Fibroblast of villous mesenchyme (primary cell): ENCODE data around the gene AKAP1. TPM values are rescaled to one million over a fixed set of nuclear protein-coding genes. Genes with fewer than 3 reads are reported as not detected.

Source experiments
- DNase-seq: peaks from one replicate; pipeline ENCODE4 v3.0.0-alpha.2; 2010; ENCODE audit warnings: low read depth
- H3K4me3 ChIP-seq: 2 replicates; pipeline ENCODE4 v1.5.1; 2011; ENCODE audit warnings: low read depth, mild to moderate bottlenecking, low read length
- total RNA-seq: library from RNA; depleted of rRNA; stranded (reverse); fragments of >200 nt; gene quantifications from 2 replicates; pipeline ENCODE4 v1.2.3, GENCODE V29; 2012
- TF ChIP-seq, protein P1 (sequence below): IDR thresholded peaks from 2 replicates; pipeline ENCODE4 v1.5.1; 2012; ENCODE audit warnings: low read depth, mild to moderate bottlenecking, low read length; ENCODE audit not compliant: insufficient read depth

Gene AKAP1
- total RNA-seq, 1 donor, result 18.1 TPM

DNA sequence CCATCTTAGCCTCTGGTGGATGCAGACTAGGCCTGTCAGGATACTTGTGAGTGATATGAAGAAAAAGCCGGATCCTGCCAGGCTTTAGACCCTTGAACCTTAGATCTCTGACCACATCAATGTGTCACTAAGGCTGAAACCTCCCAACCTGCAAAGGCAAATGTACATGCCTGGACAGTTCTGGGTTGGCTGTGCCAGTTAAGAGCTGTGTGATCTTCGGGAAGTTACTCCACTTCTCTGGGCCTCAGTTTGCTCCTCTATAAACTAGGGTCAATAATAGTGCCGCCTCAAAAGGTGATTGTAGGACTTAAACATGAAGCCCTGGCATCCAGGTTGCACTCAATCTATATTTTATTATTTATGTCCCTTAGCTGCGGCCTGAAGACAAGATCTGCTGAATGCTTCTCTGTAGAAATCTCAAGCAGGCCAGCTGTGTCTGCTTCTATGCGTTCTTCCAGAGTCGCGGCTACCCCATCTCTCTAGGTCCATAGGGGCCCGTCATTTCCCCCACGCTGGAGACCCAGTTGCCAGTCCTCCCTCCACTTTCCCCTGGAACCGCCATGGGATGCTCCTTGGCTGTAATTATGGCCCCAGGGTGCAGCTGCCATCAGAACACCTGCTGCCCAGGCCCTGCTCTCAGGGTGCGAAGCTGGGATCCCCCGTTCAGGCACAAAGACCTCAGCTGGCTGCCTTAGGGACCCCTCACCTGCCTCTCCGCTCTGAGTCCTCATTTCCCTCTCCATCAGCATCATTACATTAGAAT is 50.2 kb downstream of the AKAP1 start:
- TF ChIP-seq, protein P1, sequence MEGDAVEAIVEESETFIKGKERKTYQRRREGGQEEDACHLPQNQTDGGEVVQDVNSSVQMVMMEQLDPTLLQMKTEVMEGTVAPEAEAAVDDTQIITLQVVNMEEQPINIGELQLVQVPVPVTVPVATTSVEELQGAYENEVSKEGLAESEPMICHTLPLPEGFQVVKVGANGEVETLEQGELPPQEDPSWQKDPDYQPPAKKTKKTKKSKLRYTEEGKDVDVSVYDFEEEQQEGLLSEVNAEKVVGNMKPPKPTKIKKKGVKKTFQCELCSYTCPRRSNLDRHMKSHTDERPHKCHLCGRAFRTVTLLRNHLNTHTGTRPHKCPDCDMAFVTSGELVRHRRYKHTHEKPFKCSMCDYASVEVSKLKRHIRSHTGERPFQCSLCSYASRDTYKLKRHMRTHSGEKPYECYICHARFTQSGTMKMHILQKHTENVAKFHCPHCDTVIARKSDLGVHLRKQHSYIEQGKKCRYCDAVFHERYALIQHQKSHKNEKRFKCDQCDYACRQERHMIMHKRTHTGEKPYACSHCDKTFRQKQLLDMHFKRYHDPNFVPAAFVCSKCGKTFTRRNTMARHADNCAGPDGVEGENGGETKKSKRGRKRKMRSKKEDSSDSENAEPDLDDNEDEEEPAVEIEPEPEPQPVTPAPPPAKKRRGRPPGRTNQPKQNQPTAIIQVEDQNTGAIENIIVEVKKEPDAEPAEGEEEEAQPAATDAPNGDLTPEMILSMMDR, result no peak
- DNase-seq, result no peak
- H3K4me3 ChIP-seq, result no peak overlapping the region

DNA sequence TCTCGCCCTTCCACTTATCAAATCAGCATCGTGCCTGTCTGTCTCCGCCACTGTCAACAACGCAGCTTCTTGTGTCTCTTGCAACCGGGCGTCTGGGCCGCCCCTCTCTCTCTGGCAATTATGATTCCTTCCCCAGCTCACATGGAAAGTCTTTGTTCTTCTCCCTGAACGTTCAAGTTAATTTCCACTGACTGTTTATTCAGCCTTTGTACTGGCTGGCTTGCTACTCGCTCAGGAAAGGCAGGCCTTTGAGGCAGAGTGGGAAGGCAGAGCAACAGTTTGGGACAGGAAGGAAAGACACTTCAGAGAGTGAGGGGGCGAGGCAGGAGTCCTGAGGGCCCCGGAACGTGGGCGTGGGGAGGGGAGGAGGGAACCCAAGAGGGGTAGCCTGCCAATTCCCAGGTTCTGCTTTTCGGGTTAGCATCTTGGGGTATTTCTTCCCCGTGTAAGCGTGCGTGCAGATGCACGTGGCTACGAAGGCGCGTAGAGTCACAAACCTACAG is 50.8 kb downstream of the AKAP1 start:
- H3K4me3 ChIP-seq, result no peak overlapping the region

DNA sequence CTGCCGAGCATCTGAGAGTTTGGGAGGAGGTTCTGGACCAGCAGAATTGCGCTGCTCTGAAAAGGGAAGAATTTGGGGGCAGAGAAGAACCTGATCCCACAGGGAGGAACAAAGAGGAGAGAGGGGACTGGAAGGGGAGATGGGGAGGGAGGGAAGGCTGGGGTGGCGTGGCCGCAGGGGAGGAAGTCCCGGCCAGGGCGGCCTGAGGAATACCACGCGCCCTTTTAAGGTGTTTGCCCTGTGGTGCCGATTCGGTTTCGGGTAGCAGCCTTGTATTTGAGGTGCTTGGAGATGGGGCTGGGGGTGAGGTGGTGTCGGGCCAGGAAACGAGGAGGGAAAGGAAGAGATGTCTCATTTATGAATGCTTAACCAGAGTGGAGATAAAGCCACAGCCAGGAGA is 51.3 kb downstream of the AKAP1 start:
- DNase-seq, result no peak
- H3K4me3 ChIP-seq, result no peak overlapping the region
- TF ChIP-seq, protein P1, result no peak

More for the DNA sequence above, 50.8 kb downstream of the AKAP1 start:
- no peak for DNase-seq
- TF ChIP-seq, protein P1, result no peak

DNA sequence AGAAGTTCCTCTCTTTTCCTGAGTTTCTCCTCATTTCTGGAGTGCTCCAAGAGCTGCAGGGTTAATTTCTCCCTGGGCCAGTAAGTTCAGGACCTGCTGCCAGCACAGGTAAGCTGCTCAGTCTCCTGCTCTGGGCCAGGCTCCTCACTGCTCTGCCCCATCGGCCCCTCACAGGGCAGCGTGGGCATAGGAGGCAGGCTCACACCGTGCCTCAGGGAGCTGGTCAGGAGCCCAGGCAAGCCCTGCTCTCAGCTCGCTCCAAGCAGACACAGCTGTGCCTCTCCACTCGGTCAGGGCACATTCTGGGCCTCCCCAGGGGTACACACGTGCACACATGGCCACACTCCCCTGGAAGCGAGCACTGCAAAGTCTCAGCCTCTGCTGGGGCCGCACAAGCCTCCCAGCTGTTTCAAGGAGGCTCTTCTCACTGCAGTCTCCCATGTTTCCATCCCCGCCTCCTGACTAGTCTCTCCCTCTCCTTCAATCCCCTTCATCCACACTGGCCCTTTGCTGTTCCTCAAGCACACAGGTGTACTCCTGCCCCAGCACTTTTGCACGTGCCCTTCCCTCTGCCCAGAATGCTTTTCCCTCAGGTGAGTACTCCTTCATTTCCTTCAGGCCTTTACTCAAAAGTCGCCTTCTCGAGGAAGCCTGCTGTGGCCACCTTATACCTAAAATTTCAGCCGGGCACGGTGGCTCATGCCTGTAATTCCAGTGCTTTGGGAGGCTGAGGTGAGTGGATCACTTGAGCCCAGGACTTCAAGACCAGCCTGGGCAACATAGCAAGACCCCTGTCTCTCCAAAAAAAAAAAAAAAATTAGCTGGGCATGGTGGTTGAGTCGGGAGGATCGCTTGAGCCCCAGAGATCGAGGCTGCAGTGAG is 53.2 kb downstream of the AKAP1 start:
- no peak for DNase-seq
- H3K4me3 ChIP-seq, result no peak overlapping the region
- TF ChIP-seq, protein P1, result no peak

DNA sequence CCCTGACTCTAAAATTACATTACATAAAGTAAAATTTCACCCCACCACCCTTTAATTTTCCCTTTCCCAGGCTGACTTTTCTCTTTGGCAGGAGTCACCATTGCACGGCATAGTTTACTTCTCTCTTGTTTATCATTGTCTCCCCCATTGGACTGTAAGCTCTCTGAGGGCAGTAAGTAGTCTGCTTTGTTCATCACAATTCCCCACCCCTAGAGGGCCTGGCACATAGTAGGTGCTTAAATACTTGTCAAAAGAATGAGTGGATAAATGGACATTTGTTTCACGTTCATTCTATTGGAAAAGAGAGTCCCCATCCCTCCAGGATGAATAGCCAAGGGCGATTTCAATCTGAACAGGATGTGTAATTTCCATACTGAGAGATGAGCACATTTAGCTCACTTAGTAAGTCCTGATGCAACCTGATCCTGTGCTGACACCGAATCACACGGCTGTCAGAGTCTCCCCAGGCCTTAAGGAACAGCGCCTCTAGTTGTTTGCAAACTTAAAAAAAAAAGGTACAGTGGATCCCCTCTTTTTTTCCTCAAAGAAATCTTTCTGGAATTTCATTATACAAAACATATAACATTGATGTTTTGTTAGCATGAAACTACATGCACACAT is 54.0 kb downstream of the AKAP1 start:
- TF ChIP-seq, protein P1, result no peak
- peak; percentile 21 for DNase-seq
- no peak overlapping the region for H3K4me3 ChIP-seq

DNA sequence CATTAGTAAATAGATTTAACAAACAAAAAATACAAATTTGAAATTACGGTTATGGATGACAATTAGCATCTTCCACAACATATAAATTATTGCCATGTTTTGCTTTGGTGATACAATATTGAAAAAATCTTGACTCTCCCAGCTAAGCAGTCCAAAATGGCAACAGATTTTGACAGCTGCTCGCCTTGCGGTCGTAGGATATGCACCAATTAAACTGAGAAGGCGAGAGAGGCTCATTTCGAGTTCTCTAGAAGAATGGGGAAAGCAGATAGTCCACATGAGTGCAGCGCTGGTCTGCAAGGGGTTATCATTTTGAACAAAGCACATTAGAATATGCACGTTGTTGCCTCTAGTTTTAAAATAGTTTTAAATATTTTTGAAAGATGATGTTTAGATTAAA is 55.3 kb downstream of the AKAP1 start:
- no peak overlapping the region for H3K4me3 ChIP-seq
- no peak for DNase-seq
- TF ChIP-seq, protein P1, result no peak
